ENCODE results near the gene SCNM1.

Gene SCNM1

GRCh38 chr1:151165738-151166504, at the start of gene SCNM1, which contains the start of gene LYSMD1:
SCNM1 (plus strand) TSS chr1:151166144; CDS start chr1:151166153, 9 bp downstream.
LYSMD1 (minus strand) TSS chr1:151165902; CDS start chr1:151165258, 644 bp downstream.
- peak; percentile 83 to 89 (median 87) for DNase-seq

GRCh38 chr1:151124763-151125403, 41.1 kb upstream of the SCNM1 start:
- no peak for DNase-seq

GRCh38 chr1:151128800-151129199, 37.1 kb upstream of the SCNM1 start:
- no peak for DNase-seq

DNA sequence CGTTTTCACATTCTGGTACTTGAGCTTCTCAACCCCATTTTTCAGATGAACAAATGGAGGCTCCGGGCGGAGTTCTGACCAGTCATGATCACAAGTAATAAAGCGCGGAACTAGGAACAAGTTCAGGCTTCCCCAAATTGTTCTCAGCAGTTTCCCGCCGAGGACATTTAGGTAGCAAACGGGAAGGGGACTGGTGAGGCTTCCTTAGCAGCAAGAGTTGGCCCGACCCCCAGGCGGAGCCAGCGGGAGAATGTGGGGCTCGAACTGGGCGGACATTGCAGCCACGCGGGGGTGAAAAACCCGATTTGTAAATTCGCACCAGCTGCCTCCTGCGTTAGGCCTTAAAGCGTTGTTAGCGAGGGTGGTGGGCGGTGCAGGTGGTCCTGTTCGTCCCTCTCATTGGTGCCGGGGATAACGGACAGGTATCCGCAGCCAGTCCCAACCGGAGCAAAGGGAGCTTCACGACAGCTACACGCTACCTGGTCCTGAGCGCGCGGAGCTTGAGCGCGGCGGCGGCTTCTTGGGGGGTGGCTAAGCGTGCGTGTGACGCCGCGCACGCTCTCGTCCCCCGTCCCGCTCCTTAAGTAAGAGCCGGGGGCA, 34.9 kb upstream of the SCNM1 start:
- DNase-seq = peak; percentile 39 to 64 (median 50)

DNA sequence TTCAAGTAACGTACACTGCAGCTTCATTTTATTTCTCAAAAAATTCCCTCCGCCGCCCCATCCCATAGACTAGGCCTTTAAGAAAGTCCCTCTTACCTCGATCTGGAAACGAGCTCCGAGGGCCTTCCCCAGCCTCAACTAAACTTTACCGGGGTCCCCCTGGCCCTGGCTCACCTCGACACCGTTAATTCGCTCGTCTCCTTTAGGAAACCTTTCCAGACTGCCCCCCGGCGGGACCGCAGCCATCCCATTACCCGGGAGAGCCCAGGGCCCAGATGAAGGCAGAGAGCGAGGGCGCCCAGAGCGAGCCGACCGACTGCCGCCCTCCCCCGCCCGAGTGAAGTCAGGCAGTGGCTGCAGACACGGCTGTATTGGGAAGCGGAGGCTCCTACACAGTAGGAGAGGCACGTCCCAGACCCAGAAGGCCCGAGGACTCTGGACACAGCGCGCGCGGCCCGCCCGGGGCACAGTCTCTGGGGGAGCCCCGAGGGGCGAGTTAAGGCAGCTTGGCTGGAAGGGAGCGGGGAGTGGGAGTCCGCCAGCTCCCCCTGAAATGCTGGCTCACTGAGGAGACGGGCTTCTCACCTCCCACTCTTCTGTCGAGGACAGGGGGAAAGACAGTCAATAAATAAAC, 34.1 kb upstream of the SCNM1 start:
- no peak for DNase-seq

GRCh38 chr1:151132335-151133017, 33.5 kb upstream of the SCNM1 start:
- DNase-seq = no peak

- DNase-seq = no peak
These were observed 32.7 kb upstream of the SCNM1 start for GRCh38 chr1:151133018-151133806.

GRCh38 chr1:151134396-151134795, 31.5 kb upstream of the SCNM1 start:
- DNase-seq = no peak

DNA sequence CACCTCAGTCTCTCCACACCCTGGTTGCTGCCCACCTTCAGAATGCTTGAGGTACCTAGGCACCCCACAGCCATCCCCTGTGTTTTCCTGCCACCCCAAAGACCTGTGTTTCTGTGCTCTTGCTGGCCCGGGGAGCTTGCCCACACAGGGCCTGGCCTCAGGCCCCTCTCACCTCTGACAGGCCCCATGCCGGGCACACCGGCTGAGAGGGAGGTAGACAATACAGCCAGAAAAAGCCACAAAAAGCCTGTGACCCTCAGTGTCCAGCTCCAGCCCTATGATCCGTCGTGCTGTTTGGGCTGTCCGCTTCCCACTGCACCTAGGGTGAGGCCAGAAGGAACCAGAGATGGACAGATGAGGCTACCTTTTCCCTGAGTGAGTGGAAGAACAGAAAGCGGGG, 31.0 kb upstream of the SCNM1 start:
- DNase-seq = no peak

DNA sequence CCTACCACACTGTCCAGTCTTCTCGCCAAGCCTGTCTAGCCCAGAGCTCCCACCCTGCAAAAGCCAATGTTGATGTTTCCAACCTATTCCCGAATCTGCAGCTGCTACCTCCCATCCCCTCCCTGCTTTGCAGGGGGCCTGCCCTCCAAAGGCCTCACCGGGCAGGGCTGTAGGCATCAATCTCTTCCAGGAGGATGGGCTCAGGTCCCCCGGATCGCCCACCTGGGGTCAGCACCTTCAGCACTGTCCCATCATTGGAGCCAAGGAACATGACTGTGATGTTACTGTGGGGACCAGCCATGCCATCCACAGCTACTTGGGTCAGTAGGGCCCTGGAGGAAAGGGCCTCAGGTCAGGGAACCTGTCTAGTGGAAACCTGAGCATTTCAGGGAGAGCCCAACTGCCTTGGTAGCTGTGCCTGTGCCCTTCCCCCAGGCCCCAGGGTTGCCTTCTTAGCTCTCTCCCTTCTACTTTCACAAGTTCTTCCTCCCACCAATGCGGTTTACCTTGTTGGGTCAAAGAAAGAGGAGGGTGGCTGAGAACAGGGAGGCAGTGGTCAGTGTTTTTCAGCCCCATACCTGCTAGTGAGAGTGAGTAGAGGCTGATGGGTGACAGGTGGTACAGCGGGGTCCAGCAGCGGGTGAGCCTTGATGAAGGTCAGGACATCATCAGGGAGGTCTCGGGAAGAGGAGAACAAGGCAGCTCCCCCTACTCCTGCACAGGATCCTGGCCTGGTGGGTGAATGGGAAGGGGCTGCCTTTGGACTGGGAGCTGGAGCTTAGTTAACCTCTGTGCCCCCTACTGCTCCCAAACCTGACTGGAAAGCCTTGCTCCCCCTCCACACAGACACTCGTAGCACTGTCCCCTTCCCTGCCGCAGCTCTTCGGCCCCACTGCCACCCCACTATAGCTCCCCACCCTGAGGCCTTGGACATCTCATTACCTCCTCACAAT, 30.2 kb upstream of the SCNM1 start:
- DNase-seq = no peak

DNA sequence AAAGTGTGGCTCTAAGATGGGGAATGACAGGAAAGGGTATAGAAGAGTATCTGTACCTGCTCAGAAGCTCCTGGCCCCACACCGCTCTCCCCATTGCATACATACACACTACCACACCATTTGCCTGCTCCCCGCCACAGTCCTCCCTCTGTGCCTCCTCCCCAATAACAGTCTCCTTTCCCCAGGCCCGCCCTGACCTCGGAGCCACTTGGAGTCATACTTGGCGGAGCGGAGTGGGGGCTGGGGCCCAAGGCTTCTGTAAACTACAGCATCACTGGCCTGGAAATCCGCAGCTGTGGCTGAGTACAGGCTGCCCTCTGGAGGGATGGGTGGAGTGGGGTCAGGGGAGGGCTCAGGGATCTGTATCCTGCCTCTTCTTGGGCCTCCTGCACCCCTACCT, 28.2 kb upstream of the SCNM1 start:
- no peak for DNase-seq

- DNase-seq = no peak
These were observed 23.4 kb upstream of the SCNM1 start for GRCh38 chr1:151142411-151143056.

- DNase-seq = no peak
These were observed 22.9 kb upstream of the SCNM1 start for GRCh38 chr1:151143057-151143435.

DNA sequence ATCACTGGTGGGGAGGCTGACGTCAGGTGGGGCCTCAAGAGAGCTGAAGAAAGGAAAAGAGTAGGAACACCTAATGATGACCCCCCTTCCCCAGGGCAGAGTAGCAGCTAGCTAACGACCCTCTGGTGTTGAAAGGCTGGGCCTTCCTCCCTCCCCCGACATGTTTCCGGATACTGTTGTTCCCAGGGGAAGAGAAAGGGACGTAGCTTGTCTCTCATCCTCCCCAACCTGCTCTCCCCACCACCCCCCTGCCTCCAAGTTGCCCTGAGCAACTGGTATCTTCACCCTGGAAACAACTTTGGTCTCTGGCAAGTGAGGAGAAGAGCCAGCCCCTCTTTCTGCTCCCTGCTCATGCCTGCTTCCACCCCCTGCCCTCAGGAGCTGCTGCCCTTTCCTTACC, 22.0 kb upstream of the SCNM1 start:
- DNase-seq = no peak

DNA sequence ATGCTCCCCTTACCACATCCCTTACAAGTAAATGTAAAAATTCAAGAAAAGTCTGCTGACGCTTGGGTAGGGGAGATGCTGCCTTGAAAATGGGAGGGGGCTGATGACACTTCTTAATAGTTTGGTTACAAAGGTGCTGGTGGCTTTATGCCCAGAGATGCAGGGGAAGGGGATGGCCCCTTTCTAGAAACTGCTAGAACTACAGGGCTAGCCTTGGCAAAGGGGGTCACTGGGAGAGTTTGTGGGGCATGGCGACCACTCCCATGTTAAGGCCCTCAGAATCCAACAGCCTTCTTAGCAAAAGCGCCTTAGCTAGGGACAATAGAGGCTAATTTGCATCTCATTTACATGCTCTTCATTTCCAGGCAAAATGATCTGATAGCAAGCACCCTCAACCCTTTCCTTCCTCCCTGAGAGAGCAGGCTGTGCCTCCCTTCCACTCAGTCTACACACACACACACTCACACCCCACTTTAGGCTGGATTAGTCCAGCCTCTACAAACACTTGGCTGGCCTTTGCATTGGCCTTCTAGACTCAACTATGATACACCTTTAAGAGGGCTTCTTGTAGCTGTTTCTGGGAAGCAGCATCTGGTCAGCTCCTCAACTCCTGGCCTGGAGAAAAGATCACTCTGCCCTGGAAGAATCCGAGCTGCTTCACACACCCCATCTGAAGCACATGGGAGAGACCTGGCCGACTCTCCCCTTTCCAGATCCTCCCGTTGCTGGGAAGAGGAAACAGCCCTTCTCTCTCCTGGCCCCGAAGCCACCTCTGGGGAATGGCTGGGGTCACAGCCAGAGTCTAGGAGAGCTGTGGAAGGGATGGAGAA, 21.3 kb upstream of the SCNM1 start:
- DNase-seq = no peak

- no peak for DNase-seq
These were observed 20.5 kb upstream of the SCNM1 start for GRCh38 chr1:151145304-151146071.

- DNase-seq = no peak
These were observed 19.9 kb upstream of the SCNM1 start for GRCh38 chr1:151146072-151146411.

DNA sequence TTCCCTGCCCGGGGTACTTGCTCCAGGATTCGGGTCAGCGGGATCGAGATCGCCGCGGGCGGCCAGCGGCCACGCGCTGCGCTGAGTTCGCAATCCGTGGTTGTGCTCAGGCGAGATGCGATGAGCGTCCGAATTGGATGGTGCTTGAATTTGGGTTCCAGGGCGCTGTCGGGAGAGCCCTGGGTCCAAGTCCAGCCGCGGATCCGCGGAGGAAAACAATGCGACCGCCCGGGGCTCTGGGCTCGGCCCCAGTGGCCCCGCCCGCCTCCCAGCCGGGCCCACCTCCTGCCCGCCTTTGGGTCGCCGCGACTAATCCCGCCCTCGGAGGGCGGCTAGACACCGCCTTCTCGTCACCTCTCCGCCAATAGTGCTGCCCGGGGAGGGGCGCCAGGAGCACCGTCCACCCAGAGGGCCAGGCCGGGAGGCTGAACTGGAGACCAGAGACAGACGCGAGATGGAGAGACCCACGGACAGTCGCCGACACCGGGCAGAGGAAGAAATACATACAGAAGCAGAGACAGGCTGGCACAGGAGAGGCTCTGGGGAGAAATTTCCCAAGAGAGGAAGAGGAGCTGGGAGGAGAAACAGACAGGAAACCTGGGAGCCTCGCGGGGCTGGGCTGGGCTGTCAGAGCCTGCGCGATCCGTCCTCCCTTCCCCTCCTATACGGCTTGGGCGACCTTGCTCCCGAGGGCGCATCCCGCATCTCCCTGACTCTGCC, 19.4 kb upstream of the SCNM1 start, which contains the start of gene SEMA6C:
SEMA6C (minus strand) TSS at position 220 of the 720 bp plus-strand sequence. CDS start 4,010 bp downstream, outside the sequence.
- DNase-seq = peak; percentile 65 to 70 (median 68)
